H9 (cell line): Measurements from ENCODE around the gene DPYSL5. TPM values are rescaled to one million over a fixed set of nuclear protein-coding genes. Genes with fewer than 3 reads are reported as not detected.

Source experiments
- DNase-seq: peaks from one replicate; pipeline ENCODE4 v3.0.0-alpha.2; 2017
- H2AFZ ChIP-seq: one replicate; pipeline ENCODE4 v1.6.1; 2013; ENCODE audit warnings: mild to moderate bottlenecking, low read length, control low read depth, moderate library complexity
- H2AK5ac ChIP-seq: 2 replicates; pipeline ENCODE4 v1.6.1; 2013; ENCODE audit warnings: low read length, control low read depth, mixed read lengths; ENCODE audit not compliant: insufficient read length
- H2BK120ac ChIP-seq: one replicate; pipeline ENCODE4 v1.6.1; 2013; ENCODE audit warnings: low read depth, mild to moderate bottlenecking, low read length, control low read depth, inconsistent platforms; ENCODE audit not compliant: poor library complexity, severe bottlenecking
- H2BK12ac ChIP-seq: 2 replicates; pipeline ENCODE4 v1.6.1; 2013; ENCODE audit warnings: low read length, control low read depth, mixed read lengths, low read depth; ENCODE audit not compliant: insufficient read length
- H2BK15ac ChIP-seq: 2 replicates; pipeline ENCODE4 v1.6.1; 2013; ENCODE audit warnings: low read depth, low read length, control low read depth
- H2BK20ac ChIP-seq: one replicate; pipeline ENCODE4 v1.6.1; 2013; ENCODE audit warnings: low read depth, mild to moderate bottlenecking, low read length, control low read depth, inconsistent platforms; ENCODE audit not compliant: poor library complexity, severe bottlenecking
- H2BK5ac ChIP-seq: 2 replicates; pipeline ENCODE4 v1.6.1; 2013; ENCODE audit warnings: low read length, control low read depth, mixed read lengths; ENCODE audit not compliant: insufficient read length
- H3K14ac ChIP-seq: 2 replicates; pipeline ENCODE4 v1.6.1; 2013; ENCODE audit warnings: low read length, control low read depth; ENCODE audit not compliant: insufficient read depth
- H3K18ac ChIP-seq: 2 replicates; pipeline ENCODE4 v1.6.1; 2013; ENCODE audit warnings: low read depth, mild to moderate bottlenecking, mixed read lengths, low read length, control low read depth; ENCODE audit not compliant: insufficient read length
- H3K23ac ChIP-seq: 2 replicates; pipeline ENCODE4 v1.6.1; 2013; ENCODE audit warnings: low read length, control low read depth, mixed read lengths, low read depth; ENCODE audit not compliant: insufficient read length
- H3K23me2 ChIP-seq: 2 replicates; pipeline ENCODE4 v1.6.1; 2013; ENCODE audit warnings: low read depth, mild to moderate bottlenecking, mixed read lengths, low read length, control low read depth; ENCODE audit not compliant: insufficient read length, poor library complexity, severe bottlenecking
- H3K27ac ChIP-seq: 2 replicates; pipeline ENCODE4 v1.5.1; 2013; ENCODE audit warnings: low read length, control low read depth, mixed read lengths, low read depth; ENCODE audit not compliant: insufficient read length
- H3K27me3 ChIP-seq: 2 replicates; pipeline ENCODE4 v1.6.1; 2013; ENCODE audit warnings: low read length, control low read depth, inconsistent platforms; ENCODE audit not compliant: insufficient read depth
- H3K4ac ChIP-seq: 2 replicates; pipeline ENCODE4 v1.6.1; 2013; ENCODE audit warnings: low read depth, mild to moderate bottlenecking, control low read depth, inconsistent platforms, low read length, moderate library complexity
- H3K4me1 ChIP-seq: 2 replicates; pipeline ENCODE4 v1.6.1; 2013; ENCODE audit warnings: low read length, control low read depth, inconsistent platforms; ENCODE audit not compliant: insufficient read depth
- H3K4me2 ChIP-seq: 2 replicates; pipeline ENCODE4 v1.6.1; 2013; ENCODE audit warnings: low read length, control low read depth, mixed read lengths; ENCODE audit not compliant: insufficient read length, insufficient read depth
- H3K56ac ChIP-seq: 2 replicates; pipeline ENCODE4 v1.6.1; 2013; ENCODE audit warnings: low read depth, mild to moderate bottlenecking, mixed read lengths, low read length, control low read depth; ENCODE audit not compliant: insufficient read length
- H3K79me1 ChIP-seq: 2 replicates; pipeline ENCODE4 v1.6.1; 2013; ENCODE audit warnings: low read depth, mild to moderate bottlenecking, moderate library complexity, low read length, control low read depth, inconsistent platforms; ENCODE audit not compliant: insufficient read depth, poor library complexity, severe bottlenecking
- H3K79me2 ChIP-seq: 2 replicates; pipeline ENCODE4 v1.6.1; 2013; ENCODE audit warnings: low read length, control low read depth, inconsistent platforms; ENCODE audit not compliant: insufficient read depth
- H3K9ac ChIP-seq: 2 replicates; pipeline ENCODE4 v1.6.1; 2013; ENCODE audit warnings: low read length, control low read depth, mixed read lengths; ENCODE audit not compliant: insufficient read length; ENCODE audit errors: extremely low read depth
- H3K9me3 ChIP-seq: one replicate; pipeline ENCODE4 v1.6.1; 2013; ENCODE audit warnings: low read depth, low read length, inconsistent platforms; ENCODE audit not compliant: control insufficient read depth
- H3T11ph ChIP-seq: one replicate; pipeline ENCODE4 v1.6.1; 2013; ENCODE audit warnings: mild to moderate bottlenecking, low read length, control low read depth, inconsistent platforms
- H4K20me1 ChIP-seq: one replicate; pipeline ENCODE4 v1.6.1; 2013; ENCODE audit not compliant: control insufficient read depth, insufficient read length, insufficient read depth
- H4K5ac ChIP-seq: 2 replicates; pipeline ENCODE4 v1.6.1; 2013; ENCODE audit warnings: low read depth, mild to moderate bottlenecking, mixed read lengths, low read length, control low read depth; ENCODE audit not compliant: insufficient read length
- H4K8ac ChIP-seq: replicated peaks from 2 replicates; pipeline ENCODE4 v1.6.1; 2013; ENCODE audit warnings: low read length, control low read depth, mixed read lengths, low read depth; ENCODE audit not compliant: insufficient read length
- H4K91ac ChIP-seq: 2 replicates; pipeline ENCODE4 v1.6.1; 2013; ENCODE audit warnings: low read depth, mild to moderate bottlenecking, moderate library complexity, mixed read lengths, low read length, control low read depth; ENCODE audit not compliant: insufficient read length
- H3K27ac Mint-ChIP-seq, 3 experiments: 2 replicates in 2 of 3; 3 replicates in 1 of 3; pipeline ENCODE4 v1.8.0; 2020 to 2021; ENCODE audit warnings: mixed read lengths in 3 of 3, mild to moderate bottlenecking in 1 of 3, moderate library complexity in 1 of 3
- H3K27me3 Mint-ChIP-seq: 2 replicates; pipeline ENCODE4 v1.8.0; 2021; ENCODE audit warnings: low read depth, mild to moderate bottlenecking, moderate library complexity, mixed read lengths
- H3K36me3 Mint-ChIP-seq, 3 experiments: 2 replicates in 2 of 3; 3 replicates in 1 of 3; pipeline ENCODE4 v1.8.0; 2020 to 2021; ENCODE audit warnings: low read depth in 3 of 3, mixed read lengths in 3 of 3; ENCODE audit not compliant: insufficient read depth in 1 of 3
- H3K4me1 Mint-ChIP-seq, 2 experiments: 2 replicates each; pipeline ENCODE4 v1.8.0; 2020; ENCODE audit warnings: mixed read lengths in 2 of 2
- H3K4me3 Mint-ChIP-seq, 2 experiments: 2 replicates in 1 of 2; 3 replicates in 1 of 2; pipeline ENCODE4 v1.8.0; 2020 to 2021; ENCODE audit warnings: mild to moderate bottlenecking in 2 of 2, mixed read lengths in 2 of 2, moderate library complexity in 1 of 2
- H3K9me3 Mint-ChIP-seq, 2 experiments: 2 replicates in 1 of 2; 3 replicates in 1 of 2; pipeline ENCODE4 v1.8.0; 2020; ENCODE audit warnings: mild to moderate bottlenecking in 2 of 2, mixed read lengths in 2 of 2, moderate library complexity in 1 of 2
- WGBS: extraction: QIAGEN DNeasy Blood & Tissue Kit; methylation state at CpG from one replicate; pipeline ENCODE4 v1.1.7; 2013; ENCODE audit warnings: missing lambda C conversion rate, low lambda C conversion rate, mixed read lengths; ENCODE audit not compliant: insufficient read length; ENCODE audit errors: extremely low coverage; 5-methylcytosine and 5-hydroxymethylcytosine counted together
- total RNA-seq: library from RNA; stranded (reverse); gene quantifications from 2 replicates; pipeline ENCODE4 v1.2.1, GENCODE V29; 2021
- TF ChIP-seq, protein P1 (sequence below): fragments of 200-600 bp; sonication (generic); conservative IDR thresholded peaks from 3 replicates; pipeline ENCODE4 v1.8.0; 2021; ENCODE audit warnings: antibody characterized with exemption, mild to moderate bottlenecking

DPYSL5 gene
- total RNA-seq, 1 experiment from 2014 or later = 6.4 TPM

DNA sequence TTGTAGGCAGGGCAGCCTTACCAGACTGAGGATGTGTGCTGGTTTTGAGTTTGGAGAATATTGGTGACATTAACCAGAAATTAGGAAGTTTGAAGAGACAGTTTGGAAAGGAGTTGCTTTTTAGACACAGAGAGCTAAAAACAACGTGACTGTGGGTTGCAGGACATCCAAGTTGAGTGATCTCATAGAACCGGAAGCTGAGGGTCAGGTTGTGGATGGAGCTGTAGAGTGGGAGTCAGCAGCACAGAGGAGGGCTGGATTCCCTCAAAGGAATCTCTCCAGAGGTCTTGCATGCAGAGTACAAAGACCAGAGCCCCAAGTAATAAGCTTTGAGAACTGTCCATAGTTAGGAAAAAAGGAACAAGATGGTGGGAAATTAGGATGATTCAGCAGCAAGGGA lies 131.8 kb downstream of the DPYSL5 start:
- Histone ChIP-seq H3K23ac (no peak overlapping the region), H3K4me2 (no peak overlapping the region), H2BK15ac (no peak overlapping the region), H2AK5ac (no peak overlapping the region), H3K79me2 (no peaks in the 10 kb centered on the region), H3K18ac (no peak overlapping the region), H4K20me1 (no peaks in the 10 kb centered on the region), H3K56ac (no peak overlapping the region), H3K14ac (no peak overlapping the region), H2AFZ (no peak overlapping the region), H3K4ac (no peak overlapping the region), H3T11ph (no peak overlapping the region), H3K27ac (no peak overlapping the region), H3K4me1 (peaks cover 4% of the 10 kb centered on the region), H4K91ac (no peak overlapping the region), H4K8ac (no peak overlapping the region), H4K5ac (no peak overlapping the region), H3K9ac (no peak overlapping the region), H3K9me3 (no peaks in the 10 kb centered on the region), H3K27me3 (no peaks in the 10 kb centered on the region), H2BK5ac (no peak overlapping the region), H3K23me2 (no peaks in the 10 kb centered on the region), H2BK12ac (no peak overlapping the region), H2BK20ac (no peak overlapping the region), H3K79me1 (no peaks in the 10 kb centered on the region), H2BK120ac (no peak overlapping the region)
- WGBS = no CpG with 5 or more reads among the region's 2 CpGs
- no peak for DNase-seq
- H3K27ac Mint-ChIP-seq = no peak overlapping the region
- peaks cover 8 to 14% of the 10 kb centered on the region in 2 experiments for H3K4me1 Mint-ChIP-seq
- TF ChIP-seq, protein P1, sequence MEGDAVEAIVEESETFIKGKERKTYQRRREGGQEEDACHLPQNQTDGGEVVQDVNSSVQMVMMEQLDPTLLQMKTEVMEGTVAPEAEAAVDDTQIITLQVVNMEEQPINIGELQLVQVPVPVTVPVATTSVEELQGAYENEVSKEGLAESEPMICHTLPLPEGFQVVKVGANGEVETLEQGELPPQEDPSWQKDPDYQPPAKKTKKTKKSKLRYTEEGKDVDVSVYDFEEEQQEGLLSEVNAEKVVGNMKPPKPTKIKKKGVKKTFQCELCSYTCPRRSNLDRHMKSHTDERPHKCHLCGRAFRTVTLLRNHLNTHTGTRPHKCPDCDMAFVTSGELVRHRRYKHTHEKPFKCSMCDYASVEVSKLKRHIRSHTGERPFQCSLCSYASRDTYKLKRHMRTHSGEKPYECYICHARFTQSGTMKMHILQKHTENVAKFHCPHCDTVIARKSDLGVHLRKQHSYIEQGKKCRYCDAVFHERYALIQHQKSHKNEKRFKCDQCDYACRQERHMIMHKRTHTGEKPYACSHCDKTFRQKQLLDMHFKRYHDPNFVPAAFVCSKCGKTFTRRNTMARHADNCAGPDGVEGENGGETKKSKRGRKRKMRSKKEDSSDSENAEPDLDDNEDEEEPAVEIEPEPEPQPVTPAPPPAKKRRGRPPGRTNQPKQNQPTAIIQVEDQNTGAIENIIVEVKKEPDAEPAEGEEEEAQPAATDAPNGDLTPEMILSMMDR = no peak
- H3K4me3 Mint-ChIP-seq = no peak overlapping the region
- no peaks in the 10 kb centered on the region for H3K9me3 Mint-ChIP-seq
- H3K27me3 Mint-ChIP-seq = peaks cover 7% of the 10 kb centered on the region
- H3K36me3 Mint-ChIP-seq = no peaks in the 10 kb centered on the region
